ENCODE measurements around the gene UMODL1. TPM values are rescaled to one million over a fixed set of nuclear protein-coding genes. Genes with fewer than 3 reads are reported as not detected.

Gene UMODL1
- total RNA-seq, 2 experiments from 2014 or later, result 0.42 to 0.49 TPM

GRCh38 chr21:42118901-42119300 is 47.8 kb downstream of the UMODL1 start:
- Mint-ChIP-seq H3K27ac (no peak overlapping the region), H3K36me3 (ENCODE audit: low read depth) (no peaks in the 10 kb centered on the region), H3K4me1 (ENCODE audit: low read depth) (peaks cover 28% of the 10 kb centered on the region), H3K9me3 (no peaks in the 10 kb centered on the region), H3K27me3 (peaks cover 69% of the 10 kb centered on the region), H3K4me3 (no peak overlapping the region)
- Histone ChIP-seq H3K27me3 (ENCODE audit: control insufficient read depth in 1 of 2, insufficient read depth in 2 of 2, low read length in 2 of 2) (peaks cover 45 to 50% of the 10 kb centered on the region in 2 experiments), H3K9me3 (ENCODE audit: control insufficient read depth in 1 of 2, insufficient read depth in 1 of 2, low read length in 2 of 2) (no peaks in the 10 kb centered on the region), H3K27ac (ENCODE audit: low read depth in 1 of 2, low read length in 2 of 2) (no peak overlapping the region), H3K4me3 (ENCODE audit: low read length) (no peak overlapping the region), H3K4me1 (ENCODE audit: insufficient read depth, low read length) (peaks cover 23% of the 10 kb centered on the region), H3K36me3 (ENCODE audit: insufficient read depth, low read length) (no peaks in the 10 kb centered on the region)
- DNase-seq (peak in 1 of 14 experiments; percentile 34), ATAC-seq (ENCODE audit: poor library complexity) (no peak)
- POLR2A ChIA-PET, result no interaction called here
- TF ChIP-seq, protein P1, sequence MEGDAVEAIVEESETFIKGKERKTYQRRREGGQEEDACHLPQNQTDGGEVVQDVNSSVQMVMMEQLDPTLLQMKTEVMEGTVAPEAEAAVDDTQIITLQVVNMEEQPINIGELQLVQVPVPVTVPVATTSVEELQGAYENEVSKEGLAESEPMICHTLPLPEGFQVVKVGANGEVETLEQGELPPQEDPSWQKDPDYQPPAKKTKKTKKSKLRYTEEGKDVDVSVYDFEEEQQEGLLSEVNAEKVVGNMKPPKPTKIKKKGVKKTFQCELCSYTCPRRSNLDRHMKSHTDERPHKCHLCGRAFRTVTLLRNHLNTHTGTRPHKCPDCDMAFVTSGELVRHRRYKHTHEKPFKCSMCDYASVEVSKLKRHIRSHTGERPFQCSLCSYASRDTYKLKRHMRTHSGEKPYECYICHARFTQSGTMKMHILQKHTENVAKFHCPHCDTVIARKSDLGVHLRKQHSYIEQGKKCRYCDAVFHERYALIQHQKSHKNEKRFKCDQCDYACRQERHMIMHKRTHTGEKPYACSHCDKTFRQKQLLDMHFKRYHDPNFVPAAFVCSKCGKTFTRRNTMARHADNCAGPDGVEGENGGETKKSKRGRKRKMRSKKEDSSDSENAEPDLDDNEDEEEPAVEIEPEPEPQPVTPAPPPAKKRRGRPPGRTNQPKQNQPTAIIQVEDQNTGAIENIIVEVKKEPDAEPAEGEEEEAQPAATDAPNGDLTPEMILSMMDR (IDR thresholded peaks at IDR 0.05), result no peak
- CTCF ChIA-PET, result interaction anchor here (1.8 kb wide), 3 partner anchors 11 to 836 kb away, joined by 5 to 17 read pairs (median 8); no protein-coding TSS in a partner anchor
- intact Hi-C loops (cut with DNase I, micrococcal nuclease), result loop anchor here in 1 of 2 experiments (1.0 to 5.0 kb wide), 3 partner anchors 303 to 837 kb away; no protein-coding TSS in a partner anchor

GRCh38 chr21:42120101-42120902 is 49.2 kb downstream of the UMODL1 start:
- Mint-ChIP-seq H3K27me3 (peaks cover 75% of the 10 kb centered on the region), H3K36me3 (ENCODE audit: low read depth) (no peaks in the 10 kb centered on the region)

DNA sequence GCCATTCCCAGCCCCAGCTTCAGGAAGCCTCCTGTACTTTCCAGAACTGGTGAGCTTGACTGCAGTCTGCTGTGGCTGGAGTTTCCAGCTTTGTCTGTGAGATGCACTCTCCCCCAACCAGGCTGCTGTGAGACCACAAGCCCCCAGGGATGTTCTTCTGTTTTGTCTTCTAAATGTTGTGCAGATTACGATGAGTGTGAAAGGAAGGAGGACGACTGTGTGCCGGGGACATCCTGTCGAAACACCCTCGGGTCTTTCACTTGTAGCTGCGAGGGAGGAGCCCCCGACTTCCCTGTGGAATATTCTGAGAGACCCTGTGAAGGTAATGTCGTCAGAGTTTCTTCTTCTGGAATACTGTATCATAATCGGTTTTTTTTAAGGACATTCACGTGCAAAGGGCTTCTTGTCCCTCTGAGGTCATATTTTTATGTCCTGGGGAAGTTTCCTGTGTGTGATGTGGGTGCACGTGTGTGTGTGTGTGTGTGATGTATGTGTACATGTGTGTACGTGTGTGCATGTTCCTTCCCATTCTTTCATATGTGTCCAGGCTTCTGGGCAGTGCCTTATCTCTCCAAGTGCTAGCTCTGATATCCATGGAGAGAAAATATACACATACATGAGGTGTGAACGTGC is 49.9 kb downstream of the UMODL1 start:
- peaks cover 58 to 65% of the 10 kb centered on the region in 2 experiments for H3K27me3 ChIP-seq (ENCODE audit: control insufficient read depth in 1 of 2, insufficient read depth in 2 of 2, low read length in 2 of 2)
- no peak for DNase-seq
- no peaks in the 10 kb centered on the region for H3K36me3 ChIP-seq (ENCODE audit: insufficient read depth, low read length)
- Mint-ChIP-seq H3K4me3 (no peak overlapping the region), H3K9me3 (no peaks in the 10 kb centered on the region), H3K27me3 (peaks cover 79% of the 10 kb centered on the region), H3K36me3 (ENCODE audit: low read depth) (no peaks in the 10 kb centered on the region), H3K27ac (no peak overlapping the region), H3K4me1 (ENCODE audit: low read depth) (peaks cover 28% of the 10 kb centered on the region)
- CTCF ChIA-PET, result no interaction called here
- H3K9me3 ChIP-seq (ENCODE audit: control insufficient read depth in 1 of 2, insufficient read depth in 1 of 2, low read length in 2 of 2), result no peaks in the 10 kb centered on the region
- POLR2A ChIA-PET, result no interaction called here
- intact Hi-C loops (cut with DNase I, micrococcal nuclease), result no loop called here
- no peak overlapping the region for H3K4me3 ChIP-seq (ENCODE audit: low read length)
- TF ChIP-seq, protein P1 (IDR thresholded peaks at IDR 0.05), result no peak
- no peak for ATAC-seq (ENCODE audit: poor library complexity)
- H3K4me1 ChIP-seq (ENCODE audit: insufficient read depth, low read length), result peaks cover 23% of the 10 kb centered on the region
- no peak overlapping the region for H3K27ac ChIP-seq (ENCODE audit: low read depth in 1 of 2, low read length in 2 of 2)

More at GRCh38 chr21:42120101-42120902, 49.2 kb downstream of the UMODL1 start:
- intact Hi-C loops (cut with DNase I, micrococcal nuclease), result no loop called here
- ATAC-seq (ENCODE audit: poor library complexity), result no peak
- DNase-seq, result no peak
- POLR2A ChIA-PET, result no interaction called here
- Histone ChIP-seq H3K4me1 (ENCODE audit: insufficient read depth, low read length) (peaks cover 23% of the 10 kb centered on the region), H3K27ac (ENCODE audit: low read depth in 1 of 2, low read length in 2 of 2) (no peak overlapping the region), H3K4me3 (ENCODE audit: low read length) (no peak overlapping the region), H3K36me3 (ENCODE audit: insufficient read depth, low read length) (no peaks in the 10 kb centered on the region), H3K9me3 (ENCODE audit: control insufficient read depth in 1 of 2, insufficient read depth in 1 of 2, low read length in 2 of 2) (no peaks in the 10 kb centered on the region), H3K27me3 (ENCODE audit: control insufficient read depth in 1 of 2, insufficient read depth in 2 of 2, low read length in 2 of 2) (peaks cover 53 to 58% of the 10 kb centered on the region in 2 experiments)
- no peak overlapping the region for H3K4me3 Mint-ChIP-seq
- TF ChIP-seq, protein P1 (IDR thresholded peaks at IDR 0.05), result no peak
- no peak overlapping the region for H3K27ac Mint-ChIP-seq
- no peaks in the 10 kb centered on the region for H3K9me3 Mint-ChIP-seq
- peaks cover 28% of the 10 kb centered on the region for H3K4me1 Mint-ChIP-seq (ENCODE audit: low read depth)
- CTCF ChIA-PET, result no interaction called here

All from CD4-positive, alpha-beta T cell (primary cell).